K562 (cell line): ENCODE data around the gene DAPK3. TPM values are rescaled to one million over a fixed set of nuclear protein-coding genes. Genes with fewer than 3 reads are reported as not detected.

Source experiments
- CLOCK ChIP-seq: fragments of 250-450 bp; sonication (Bioruptor Pico); IDR thresholded peaks from 2 replicates; pipeline ENCODE4 v1.4.0; 2020; ENCODE audit warnings: mild to moderate bottlenecking, moderate library complexity, borderline replicate concordance
- CTCFL ChIP-seq: IDR thresholded peaks from 2 replicates; pipeline ENCODE4 v1.6.1; 2011; ENCODE audit warnings: borderline replicate concordance, low read depth, mild to moderate bottlenecking, moderate library complexity, low read length; ENCODE audit not compliant: insufficient read depth, poor library complexity, severe bottlenecking
- E2F3 ChIP-seq: fragments of 250-450 bp; sonication (Bioruptor Pico); IDR thresholded peaks from 2 replicates; pipeline ENCODE4 v1.4.0; 2020; ENCODE audit warnings: mild to moderate bottlenecking
- GTF2B ChIP-seq: IDR thresholded peaks from 2 replicates; pipeline ENCODE4 v1.6.1; 2011; ENCODE audit not compliant: insufficient read length; ENCODE audit errors: extremely low read depth
- HNRNPL ChIP-seq: fragments of 200-400 bp; formaldehyde crosslinking; IDR thresholded peaks from 2 replicates; pipeline ENCODE4 v1.6.1; 2017; ENCODE audit warnings: low read depth, mild to moderate bottlenecking, low read length
- HOMEZ ChIP-seq: fragments of 250-450 bp; sonication (Bioruptor Pico); IDR thresholded peaks from 2 replicates; pipeline ENCODE4 v1.4.0; 2020; ENCODE audit warnings: mild to moderate bottlenecking, moderate library complexity
- KDM4B ChIP-seq, 2 experiments: fragments of 450-650 bp in 1 of 2; sonication (generic) in 1 of 2; IDR thresholded peaks; 2 replicates each; pipeline ENCODE4 v1.6.1; 2016 to 2017; ENCODE audit warnings: borderline replicate concordance in 2 of 2, antibody characterized with exemption in 1 of 2, low read depth in 1 of 2, mild to moderate bottlenecking in 1 of 2
- MAZ ChIP-seq, 2 experiments: fragments of 450-650 bp in 1 of 2; sonication (generic) in 1 of 2; formaldehyde crosslinking; IDR thresholded peaks in 1 of 2; conservative IDR thresholded peaks in 1 of 2; 2 replicates each; pipeline versions ENCODE4 v1.4.0 to v1.5.0; 2020; ENCODE audit warnings: mild to moderate bottlenecking in 1 of 2, missing genetic modification reagents in 1 of 2
- MEIS2 ChIP-seq: fragments of 450-650 bp; IDR thresholded peaks from 2 replicates; pipeline ENCODE4 v1.6.1; 2014; ENCODE audit warnings: mild to moderate bottlenecking; ENCODE audit not compliant: partially characterized antibody
- NRF1 ChIP-seq, 2 experiments: fragments of 450-650 bp; IDR thresholded peaks in 1 of 2; conservative IDR thresholded peaks in 1 of 2; 2 replicates each; pipeline ENCODE4 v1.6.1; 2014; ENCODE audit warnings: mild to moderate bottlenecking in 2 of 2
- PHF21A ChIP-seq: fragments of 450-650 bp; IDR thresholded peaks from 2 replicates; pipeline ENCODE4 v1.6.1; 2017; ENCODE audit warnings: low read depth, borderline replicate concordance
- PPARD ChIP-seq: fragments of 250-450 bp; sonication (Bioruptor Pico); IDR thresholded peaks from 2 replicates; pipeline ENCODE4 v1.8.0; 2022; ENCODE audit warnings: inconsistent platforms, mild to moderate bottlenecking, moderate library complexity
- PTBP1 ChIP-seq: fragments of 200-400 bp; formaldehyde crosslinking; IDR thresholded peaks from 2 replicates; pipeline ENCODE4 v1.6.1; 2017; ENCODE audit warnings: low read depth, low read length
- SP1 ChIP-seq: sonication (generic); formaldehyde crosslinking; IDR thresholded peaks from 2 replicates; pipeline ENCODE4 v1.8.1; 2022; ENCODE audit warnings: mild to moderate bottlenecking, missing genetic modification reagents
- SRSF3 ChIP-seq: fragments of 200-400 bp; formaldehyde crosslinking; IDR thresholded peaks from 2 replicates; pipeline ENCODE4 v1.6.1; 2016; ENCODE audit warnings: mild to moderate bottlenecking, low read length, moderate library complexity; ENCODE audit not compliant: insufficient read depth
- TCF3 ChIP-seq: sonication (generic); formaldehyde crosslinking; IDR thresholded peaks from 2 replicates; pipeline ENCODE4 v1.4.0; 2020; ENCODE audit warnings: mild to moderate bottlenecking, missing genetic modification reagents
- ZNF224 ChIP-seq: sonication (generic); formaldehyde crosslinking; IDR thresholded peaks from 2 replicates; pipeline ENCODE4 v1.8.0; 2022; ENCODE audit warnings: mild to moderate bottlenecking, missing genetic modification reagents
- ZNF655 ChIP-seq: fragments of 250-450 bp; sonication (Bioruptor Pico); IDR thresholded peaks from 2 replicates; pipeline ENCODE4 v1.5.0; 2021
- ZNF77 ChIP-seq: fragments of 250-450 bp; sonication (Bioruptor Pico); IDR thresholded peaks from 2 replicates; pipeline ENCODE4 v1.5.0; 2020
- polyA plus RNA-seq, 8 experiments: library from polyadenylated mRNA; depleted of rRNA in 4 of 8; stranded (reverse) in 5 of 8; unstranded in 3 of 8; fragments of >200 nt; fragmentation: Nextera tagmentation in 2 of 8; fragmentation: Illumina TruSeq in 1 of 8; extraction: Ambion mirVana in 2 of 8; extraction: Trizol in 1 of 8; gene quantifications; 2 replicates each; pipeline versions ENCODE4 v1.2.1 to v1.2.3, GENCODE V29; 2011 to 2014; ENCODE audit warnings: inconsistent platforms in 1 of 8, missing spikeins in 1 of 8
- total RNA-seq, 7 experiments: library from RNA; depleted of rRNA in 6 of 7; stranded (reverse); fragments of >200 nt in 6 of 7; fragmentation: Illumina TruSeq in 2 of 7; extraction: Trizol in 2 of 7; gene quantifications; 2 replicates each; pipeline versions ENCODE4 v1.2.1 to v1.2.3, GENCODE V29; 2011 to 2021; ENCODE audit warnings: low replicate concordance in 1 of 7

Gene DAPK3
- total and polyA plus RNA-seq, 9 of the 15 experiments (the other 6 are each of a cell fraction or from before 2014, with no cell fraction given), result 0.14 to 63.4 (median 25.0) TPM

GRCh38 chr19:3970808-3971598 lies at the start of gene DAPK3 (continued):
- TF ChIP-seq HOMEZ (CRISPR knock-in tag) (no peak), SRSF3 (no peak), KDM4B (IDR thresholded peaks at IDR 0.05; ENCODE audit: borderline replicate concordance in 2 of 2, low read depth in 1 of 2) (no peak), ZNF77 (CRISPR knock-in tag) (no peak), CTCFL (no peak), ZNF655 (CRISPR knock-in tag) (no peak), GTF2B (no peak), CLOCK (CRISPR knock-in tag) (no peak), PPARD (CRISPR knock-in tag) (no peak), PHF21A (no peak), SP1 (CRISPR knock-in tag) (peak; percentile 70; the same call in 1 of the 2 replicates), E2F3 (CRISPR knock-in tag) (no peak), TCF3 (no peak), ZNF224 (CRISPR knock-in tag) (no peak), MAZ (CRISPR knock-in tag; conservative IDR thresholded peaks at IDR 0.05 in 1 of 2, IDR thresholded peaks at IDR 0.05 in 1 of 2) (peak; percentile 52 to 72; a peak in 3 of 4 replicates), MEIS2 (peak; percentile 55), NRF1 (conservative IDR thresholded peaks at IDR 0.05 in 1 of 2, IDR thresholded peaks at IDR 0.05 in 1 of 2) (peak; percentile 90 to 92), HNRNPL (no peak), PTBP1 (no peak)
